Endodermal cell (in vitro differentiated cells): ENCODE measurements around the gene TSTD2. TPM values are rescaled to one million over a fixed set of nuclear protein-coding genes. Genes with fewer than 3 reads are reported as not detected.

Experiments used
- DNase-seq: peaks from one replicate; pipeline ENCODE4 v3.0.0-alpha.2; 2017
- H3K27ac ChIP-seq: 2 replicates; pipeline ENCODE4 v1.5.1; 2013; ENCODE audit warnings: mild to moderate bottlenecking, low read depth, low read length, moderate library complexity
- H3K27me3 ChIP-seq: 2 replicates; pipeline ENCODE4 v1.6.1; 2013; ENCODE audit warnings: mild to moderate bottlenecking, low read length, moderate library complexity; ENCODE audit not compliant: insufficient read depth, control insufficient read depth, poor library complexity, severe bottlenecking
- H3K36me3 ChIP-seq: 2 replicates; pipeline ENCODE4 v1.7.0; 2013; ENCODE audit warnings: mild to moderate bottlenecking, low read length, moderate library complexity; ENCODE audit not compliant: control insufficient read depth, insufficient read depth
- H3K4me1 ChIP-seq: one replicate; pipeline ENCODE4 v1.7.0; 2013; ENCODE audit warnings: low read length; ENCODE audit not compliant: control insufficient read depth, insufficient read depth
- H3K4me3 ChIP-seq: 2 replicates; pipeline ENCODE4 v1.5.1; 2013; ENCODE audit warnings: mild to moderate bottlenecking, low read length, moderate library complexity
- H3K9ac ChIP-seq: 2 replicates; pipeline ENCODE4 v1.6.1; 2013; ENCODE audit warnings: mild to moderate bottlenecking, low read length, moderate library complexity; ENCODE audit not compliant: poor library complexity, severe bottlenecking; ENCODE audit errors: extremely low read depth
- H3K9me3 ChIP-seq: 2 replicates; pipeline ENCODE4 v1.6.1; 2013; ENCODE audit warnings: mild to moderate bottlenecking, low read length, moderate library complexity; ENCODE audit not compliant: control insufficient read depth
- H3K27ac Mint-ChIP-seq: 2 replicates; pipeline ENCODE4 v1.8.0; 2020; ENCODE audit warnings: mixed read lengths
- H3K27me3 Mint-ChIP-seq: 2 replicates; pipeline ENCODE4 v1.8.0; 2021; ENCODE audit warnings: mild to moderate bottlenecking, mixed read lengths; ENCODE audit not compliant: insufficient read depth
- H3K36me3 Mint-ChIP-seq: 2 replicates; pipeline ENCODE4 v1.8.0; 2020; ENCODE audit warnings: low read depth, mixed read lengths
- H3K4me1 Mint-ChIP-seq: 2 replicates; pipeline ENCODE4 v1.8.0; 2020; ENCODE audit warnings: mixed read lengths
- H3K4me3 Mint-ChIP-seq: 2 replicates; pipeline ENCODE4 v1.8.0; 2020; ENCODE audit warnings: mild to moderate bottlenecking, moderate library complexity, mixed read lengths
- H3K9me3 Mint-ChIP-seq: 2 replicates; pipeline ENCODE4 v1.8.0; 2020; ENCODE audit warnings: mild to moderate bottlenecking, mixed read lengths
- whole genome bisulfite sequencing, 2 experiments: methylation state at CpG; one replicate each; pipeline versions ENCODE4 v1.1.5 to v1.1.7; 2013; ENCODE audit warnings: missing lambda C conversion rate in 2 of 2, mixed read lengths in 1 of 2; ENCODE audit not compliant: insufficient coverage in 1 of 2, insufficient read length in 1 of 2; 5-methylcytosine and 5-hydroxymethylcytosine counted together
- total RNA-seq, 2 donors: library from RNA; stranded (reverse); fragmentation: NEBNext Ultra II Directional in 1 of 2; extraction: Animal tissue kit (Norgen Biotek cat#: 25700) in 1 of 2; gene quantifications; 2 replicates in 1 of 2; 3 replicates in 1 of 2; pipeline ENCODE4 v1.2.1, GENCODE V29; 2021
- TF ChIP-seq, protein P1 (sequence below): fragments of 200-600 bp; sonication (generic); conservative IDR thresholded peaks from 2 replicates; pipeline ENCODE4 v1.5.0; 2021; ENCODE audit warnings: antibody characterized with exemption, mild to moderate bottlenecking

Gene TSTD2
- total RNA-seq, 2 donors from 2014 or later, result 23.0 TPM

DNA sequence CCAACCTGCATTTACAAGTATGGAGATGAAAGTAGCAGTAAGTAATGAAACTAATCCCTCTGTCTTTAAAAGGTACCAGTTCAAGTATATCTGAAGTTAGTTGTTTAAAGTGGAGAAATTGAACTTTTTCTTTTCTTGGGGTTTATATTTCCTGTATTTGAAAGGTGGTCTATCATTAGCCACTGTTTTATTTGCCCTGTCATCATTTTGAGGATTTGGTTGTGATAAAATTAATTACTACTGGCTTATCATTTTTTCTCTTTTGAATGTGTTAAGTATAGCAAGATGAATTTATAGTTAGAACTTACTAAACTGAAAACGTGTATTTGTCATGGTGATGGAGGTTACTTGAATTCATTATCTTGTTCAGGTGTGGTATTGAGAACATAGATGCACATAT, 25.5 kb upstream of the TSTD2 start:
- peaks cover 95% of the 10 kb centered on the region for H3K36me3 ChIP-seq
- no peaks in the 10 kb centered on the region for H3K9me3 Mint-ChIP-seq

DNA sequence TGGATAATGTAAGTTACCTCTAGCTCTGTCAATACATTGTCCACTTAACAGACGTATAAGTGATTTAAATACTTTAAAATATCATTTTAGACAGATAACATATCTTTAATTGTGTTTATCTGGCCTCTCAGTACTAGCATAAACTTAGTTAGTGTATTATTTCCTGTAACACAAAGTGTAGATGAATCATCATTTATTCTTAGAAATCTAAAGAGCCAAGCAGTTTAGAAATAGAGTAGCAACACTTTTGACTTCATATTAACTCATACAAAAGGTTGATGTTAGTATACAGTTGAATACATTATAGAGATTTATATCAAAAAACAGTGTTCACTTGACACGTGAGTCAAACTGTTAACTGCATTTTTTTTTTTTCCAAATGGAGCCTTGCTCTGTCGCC, 18.5 kb upstream of the TSTD2 start:
- no peaks in the 10 kb centered on the region for H3K9me3 Mint-ChIP-seq
- H3K36me3 Mint-ChIP-seq, result peaks cover 54% of the 10 kb centered on the region
- no peaks in the 10 kb centered on the region for H3K4me1 Mint-ChIP-seq
- Histone ChIP-seq H3K4me3 (no peak overlapping the region), H3K4me1 (no peaks in the 10 kb centered on the region), H3K27ac (no peak overlapping the region), H3K9me3 (no peaks in the 10 kb centered on the region), H3K36me3 (peaks cover 98% of the 10 kb centered on the region), H3K9ac (no peak overlapping the region), H3K27me3 (no peaks in the 10 kb centered on the region)
- H3K27me3 Mint-ChIP-seq, result no peaks in the 10 kb centered on the region
- TF ChIP-seq, protein P1, sequence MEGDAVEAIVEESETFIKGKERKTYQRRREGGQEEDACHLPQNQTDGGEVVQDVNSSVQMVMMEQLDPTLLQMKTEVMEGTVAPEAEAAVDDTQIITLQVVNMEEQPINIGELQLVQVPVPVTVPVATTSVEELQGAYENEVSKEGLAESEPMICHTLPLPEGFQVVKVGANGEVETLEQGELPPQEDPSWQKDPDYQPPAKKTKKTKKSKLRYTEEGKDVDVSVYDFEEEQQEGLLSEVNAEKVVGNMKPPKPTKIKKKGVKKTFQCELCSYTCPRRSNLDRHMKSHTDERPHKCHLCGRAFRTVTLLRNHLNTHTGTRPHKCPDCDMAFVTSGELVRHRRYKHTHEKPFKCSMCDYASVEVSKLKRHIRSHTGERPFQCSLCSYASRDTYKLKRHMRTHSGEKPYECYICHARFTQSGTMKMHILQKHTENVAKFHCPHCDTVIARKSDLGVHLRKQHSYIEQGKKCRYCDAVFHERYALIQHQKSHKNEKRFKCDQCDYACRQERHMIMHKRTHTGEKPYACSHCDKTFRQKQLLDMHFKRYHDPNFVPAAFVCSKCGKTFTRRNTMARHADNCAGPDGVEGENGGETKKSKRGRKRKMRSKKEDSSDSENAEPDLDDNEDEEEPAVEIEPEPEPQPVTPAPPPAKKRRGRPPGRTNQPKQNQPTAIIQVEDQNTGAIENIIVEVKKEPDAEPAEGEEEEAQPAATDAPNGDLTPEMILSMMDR, result no peak
- H3K27ac Mint-ChIP-seq, result no peak overlapping the region
- 95 to 97% methylated on average over 2 to 3 of the region's 3 CpGs for WGBS, 2 experiments
- no peak overlapping the region for H3K4me3 Mint-ChIP-seq
- DNase-seq, result no peak

More for the DNA sequence above, 25.5 kb upstream of the TSTD2 start:
- H3K27ac Mint-ChIP-seq, result no peak overlapping the region
- Histone ChIP-seq H3K9ac (no peak overlapping the region), H3K9me3 (no peaks in the 10 kb centered on the region), H3K27me3 (no peaks in the 10 kb centered on the region), H3K4me1 (no peaks in the 10 kb centered on the region), H3K4me3 (no peak overlapping the region), H3K27ac (no peak overlapping the region)
- no peaks in the 10 kb centered on the region for H3K4me1 Mint-ChIP-seq
- H3K36me3 Mint-ChIP-seq, result peaks cover 87% of the 10 kb centered on the region
- H3K4me3 Mint-ChIP-seq, result no peak overlapping the region
- WGBS, 2 experiments, result 60 to 75% methylated on average over 1 of the region's 1 CpG
- no peak for DNase-seq
- TF ChIP-seq, protein P1, result no peak
- no peaks in the 10 kb centered on the region for H3K27me3 Mint-ChIP-seq

DNA sequence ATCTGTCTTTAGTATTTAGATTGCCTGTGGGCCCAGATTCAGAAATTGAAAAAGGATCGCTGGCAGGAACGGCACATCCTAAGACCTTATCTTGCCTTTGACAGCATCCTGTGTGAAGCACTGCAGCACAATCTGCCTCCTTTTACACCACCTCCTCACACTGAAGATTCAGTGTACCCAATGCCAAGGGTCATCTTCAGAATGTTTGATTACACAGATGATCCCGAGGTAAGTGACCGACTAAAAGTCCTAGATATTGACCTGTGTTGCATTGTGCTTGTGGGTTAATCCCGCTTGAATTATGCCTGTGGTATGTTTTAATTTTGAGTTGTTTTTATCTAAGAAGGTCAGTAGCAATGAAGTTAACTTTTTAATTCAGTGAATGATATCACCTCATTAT, 14.8 kb upstream of the TSTD2 start:
- Mint-ChIP-seq H3K27me3 (no peaks in the 10 kb centered on the region), H3K4me3 (no peak overlapping the region), H3K27ac (peak overlapping the region; percentile 21), H3K4me1 (no peaks in the 10 kb centered on the region), H3K36me3 (peaks cover 41% of the 10 kb centered on the region), H3K9me3 (no peaks in the 10 kb centered on the region)
- DNase-seq, result no peak
- no peak overlapping the region for H3K4me3 ChIP-seq
- H3K9me3 ChIP-seq, result no peaks in the 10 kb centered on the region
- peaks cover 95% of the 10 kb centered on the region for H3K36me3 ChIP-seq
- TF ChIP-seq, protein P1, result no peak
- no peaks in the 10 kb centered on the region for H3K4me1 ChIP-seq
- H3K9ac ChIP-seq, result no peak overlapping the region
- 98 to 100% methylated on average over 4 to 5 of the region's 5 CpGs for WGBS, 2 experiments
- H3K27ac ChIP-seq, result no peak overlapping the region
- no peaks in the 10 kb centered on the region for H3K27me3 ChIP-seq
